Activated CD4-positive, alpha-beta T cell treated with anti-CD3 and anti-CD28 coated beads for 36 hours (primary cell): ENCODE results near the gene COL23A1. TPM values are rescaled to one million over a fixed set of nuclear protein-coding genes. Genes with fewer than 3 reads are reported as not detected.
A peak's percentile ranks its signal among the peaks of the same experiment; 100 is the strongest.
"Not testable (repeated sequence)": the region's sequence is repeated elsewhere in the genome, so short reads cannot be mapped to it uniquely, and the experiment has no call there.

ENCODE experiments used
- ATAC-seq: fragments of 200-7000 bp; cut with Tn5 transposase; one replicate; pipeline ENCODE4 v1.10.0; 2021; ENCODE audit warnings: mild to moderate bottlenecking, moderate library complexity
- CTCF ChIA-PET: fragments of 350-600 bp; sonication (Branson Sonifier 250); formaldehyde crosslinking; loops from one replicate; lab custom pipeline; 2021; ENCODE audit warnings: antibody characterized with exemption; lab: Charles Lee
- POLR2A ChIA-PET: fragments of 350-600 bp; sonication (Branson Sonifier 250); formaldehyde crosslinking; loops from one replicate; lab custom pipeline; 2021; ENCODE audit warnings: antibody characterized with exemption, inconsistent platforms; lab: Charles Lee
- DNase-seq: peaks from one replicate; pipeline ENCODE4 v3.0.0-alpha.2; 2020
- H3K27ac Mint-ChIP-seq: one replicate; pipeline ENCODE4 v1.8.0; 2021; ENCODE audit warnings: mixed read lengths
- H3K27me3 Mint-ChIP-seq: one replicate; pipeline ENCODE4 v1.8.0; 2021; ENCODE audit warnings: mixed read lengths
- H3K36me3 Mint-ChIP-seq: one replicate; pipeline ENCODE4 v1.8.0; 2021; ENCODE audit warnings: low read depth, mixed read lengths
- H3K4me1 Mint-ChIP-seq: one replicate; pipeline ENCODE4 v1.8.0; 2021; ENCODE audit warnings: mixed read lengths
- H3K4me3 Mint-ChIP-seq: one replicate; pipeline ENCODE4 v1.8.0; 2021; ENCODE audit warnings: mild to moderate bottlenecking, moderate library complexity, mixed read lengths
- H3K9me3 Mint-ChIP-seq: one replicate; pipeline ENCODE4 v1.8.0; 2021; ENCODE audit warnings: low read depth, mixed read lengths
- intact Hi-C, 2 experiments: fragments of 100-400 bp; cut with DNase I in 1 of 2; cut with micrococcal nuclease in 1 of 2; formaldehyde crosslinking; loops; one replicate each; pipeline versions ENCODE4 v1.14.2 to v1.15.1; 2022 to 2024; cut with DNase I, micrococcal nuclease
- total RNA-seq, 2 experiments: library from RNA; stranded (reverse); gene quantifications; one replicate each; pipeline ENCODE4 v1.2.3, GENCODE V29; 2021

The COL23A1 gene
- total RNA-seq, 2 experiments from 2014 or later, result not detected

- CTCF ChIA-PET, result no interaction called here
- Mint-ChIP-seq H3K27me3 (peaks cover 1% of the 10 kb centered on the region), H3K4me3 (no peak overlapping the region), H3K27ac (no peak overlapping the region), H3K36me3 (no peaks in the 10 kb centered on the region), H3K4me1 (no peaks in the 10 kb centered on the region), H3K9me3 (no peaks in the 10 kb centered on the region)
- POLR2A ChIA-PET, result no interaction called here
- ATAC-seq (no peak), DNase-seq (no peak)
- intact Hi-C loops, result no loop called here
Observed at GRCh38 chr5:178257650-178258049, 332.5 kb downstream of the COL23A1 start.

DNA sequence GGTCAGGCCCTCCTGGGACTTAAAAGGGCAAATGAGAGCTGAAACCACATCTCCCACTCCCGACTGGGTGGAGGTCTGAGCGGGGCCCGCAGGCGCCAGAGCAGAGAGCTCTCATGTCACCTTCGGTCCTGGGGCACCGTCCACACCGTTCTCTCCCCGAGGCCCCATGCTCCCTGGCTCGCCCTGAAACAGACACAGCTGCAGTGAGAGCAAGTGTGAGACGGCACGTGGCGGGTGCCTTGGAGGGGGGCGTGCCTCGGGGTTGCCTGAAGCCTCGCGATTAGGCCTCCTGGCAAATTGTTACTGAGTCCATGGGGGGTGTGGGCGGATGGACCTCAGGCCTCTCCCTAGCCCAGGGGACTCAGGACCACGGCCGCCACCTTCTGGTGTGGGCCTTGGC, 333.4 kb downstream of the COL23A1 start:
- no peaks in the 10 kb centered on the region for H3K4me1 Mint-ChIP-seq
- no peak for ATAC-seq
- intact Hi-C loops, result no loop called here
- peaks cover 1% of the 10 kb centered on the region for H3K27me3 Mint-ChIP-seq
- CTCF ChIA-PET, result interaction anchor here (0.5 kb wide), 1 partner anchor 1559 kb away, joined by 3 read pairs; no protein-coding TSS in a partner anchor
- no peaks in the 10 kb centered on the region for H3K9me3 Mint-ChIP-seq
- H3K27ac Mint-ChIP-seq, result no peak overlapping the region
- POLR2A ChIA-PET, result no interaction called here
- no peak overlapping the region for H3K4me3 Mint-ChIP-seq
- DNase-seq, result no peak
- H3K36me3 Mint-ChIP-seq, result no peaks in the 10 kb centered on the region

DNA sequence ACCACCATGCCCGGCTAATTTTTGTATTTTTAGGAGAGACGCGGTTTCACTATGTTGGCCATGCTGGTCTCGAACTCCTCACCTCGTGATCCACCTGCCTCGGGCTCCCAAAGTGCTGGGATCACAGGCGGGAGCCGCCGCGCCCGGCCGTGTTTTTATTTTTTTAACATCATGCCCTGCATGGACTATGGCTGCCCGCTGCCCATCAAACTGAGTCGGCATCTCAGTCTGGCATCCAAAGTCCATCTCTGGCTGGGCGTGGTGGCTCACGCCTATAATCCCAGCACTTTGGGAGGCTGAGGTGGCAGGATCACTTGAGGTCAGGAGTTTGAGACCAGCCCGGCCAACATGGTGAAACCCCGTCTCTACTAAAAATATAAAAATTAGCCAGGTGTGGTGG, 336.6 kb downstream of the COL23A1 start:
- H3K36me3 Mint-ChIP-seq, H3K9me3 Mint-ChIP-seq, intact Hi-C loops, H3K4me1 Mint-ChIP-seq, DNase-seq, POLR2A ChIA-PET, H3K27ac Mint-ChIP-seq, H3K4me3 Mint-ChIP-seq, CTCF ChIA-PET, ATAC-seq, H3K27me3 Mint-ChIP-seq: not testable (repeated sequence)

DNA sequence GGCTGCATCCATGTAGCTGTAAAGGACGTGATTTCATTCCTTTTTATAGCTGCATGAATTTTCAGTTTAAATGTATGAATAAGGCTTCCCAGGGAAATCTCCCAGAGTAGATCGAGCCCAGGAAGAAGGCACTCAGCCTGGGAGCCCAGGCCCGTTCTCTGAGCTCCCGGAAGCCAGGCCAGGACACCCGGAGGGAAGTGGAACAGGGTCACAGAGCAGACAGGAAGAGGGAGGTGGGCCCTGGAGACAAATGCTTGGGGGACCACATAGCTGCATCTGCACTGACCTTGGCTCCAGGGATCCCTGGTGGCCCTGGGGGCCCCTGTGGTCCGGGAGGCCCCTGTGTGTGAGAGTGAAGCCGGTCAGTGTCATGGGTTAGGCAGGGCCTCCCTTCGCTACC, 337.9 kb downstream of the COL23A1 start:
- no peak overlapping the region for H3K27ac Mint-ChIP-seq
- peaks cover 7% of the 10 kb centered on the region for H3K4me1 Mint-ChIP-seq
- no peaks in the 10 kb centered on the region for H3K9me3 Mint-ChIP-seq
- CTCF ChIA-PET, result interaction anchor here (0.5 kb wide), 1 partner anchor 9 kb away, joined by 5 read pairs; no protein-coding TSS in a partner anchor
- H3K4me3 Mint-ChIP-seq, result no peak overlapping the region
- H3K27me3 Mint-ChIP-seq, result no peaks in the 10 kb centered on the region
- no peaks in the 10 kb centered on the region for H3K36me3 Mint-ChIP-seq
- POLR2A ChIA-PET, result no interaction called here
- intact Hi-C loops, result no loop called here
- DNase-seq (no peak), ATAC-seq (no peak)

DNA sequence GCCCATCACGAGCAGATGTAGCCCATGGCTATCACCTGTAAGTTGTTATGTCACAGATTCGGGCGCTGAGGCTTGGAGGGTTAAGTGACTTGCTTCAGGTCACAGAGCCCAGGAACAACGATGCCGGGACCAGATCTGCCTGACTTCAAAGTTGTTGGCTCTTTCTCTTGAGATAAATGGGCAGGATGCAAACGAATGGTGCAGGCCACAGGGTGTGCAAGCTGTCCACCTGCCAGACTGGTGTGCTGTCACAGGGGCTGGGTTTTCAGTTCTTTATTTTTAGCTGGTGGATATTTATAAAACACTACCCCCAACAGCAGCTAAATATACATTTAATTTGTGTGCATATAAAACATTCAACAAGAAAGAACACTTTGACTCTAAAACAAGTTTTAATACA, 339.9 kb downstream of the COL23A1 start:
- Mint-ChIP-seq H3K4me3 (no peak overlapping the region), H3K27ac (no peak overlapping the region), H3K36me3 (no peaks in the 10 kb centered on the region), H3K4me1 (peaks cover 7% of the 10 kb centered on the region), H3K9me3 (no peaks in the 10 kb centered on the region), H3K27me3 (no peaks in the 10 kb centered on the region)
- ATAC-seq (no peak), DNase-seq (no peak)
- POLR2A ChIA-PET, result no interaction called here
- CTCF ChIA-PET, result interaction anchor here (1.2 kb wide), 1 partner anchor 287 kb away, joined by 4 read pairs; no protein-coding TSS in a partner anchor
- intact Hi-C loops, result no loop called here

DNA sequence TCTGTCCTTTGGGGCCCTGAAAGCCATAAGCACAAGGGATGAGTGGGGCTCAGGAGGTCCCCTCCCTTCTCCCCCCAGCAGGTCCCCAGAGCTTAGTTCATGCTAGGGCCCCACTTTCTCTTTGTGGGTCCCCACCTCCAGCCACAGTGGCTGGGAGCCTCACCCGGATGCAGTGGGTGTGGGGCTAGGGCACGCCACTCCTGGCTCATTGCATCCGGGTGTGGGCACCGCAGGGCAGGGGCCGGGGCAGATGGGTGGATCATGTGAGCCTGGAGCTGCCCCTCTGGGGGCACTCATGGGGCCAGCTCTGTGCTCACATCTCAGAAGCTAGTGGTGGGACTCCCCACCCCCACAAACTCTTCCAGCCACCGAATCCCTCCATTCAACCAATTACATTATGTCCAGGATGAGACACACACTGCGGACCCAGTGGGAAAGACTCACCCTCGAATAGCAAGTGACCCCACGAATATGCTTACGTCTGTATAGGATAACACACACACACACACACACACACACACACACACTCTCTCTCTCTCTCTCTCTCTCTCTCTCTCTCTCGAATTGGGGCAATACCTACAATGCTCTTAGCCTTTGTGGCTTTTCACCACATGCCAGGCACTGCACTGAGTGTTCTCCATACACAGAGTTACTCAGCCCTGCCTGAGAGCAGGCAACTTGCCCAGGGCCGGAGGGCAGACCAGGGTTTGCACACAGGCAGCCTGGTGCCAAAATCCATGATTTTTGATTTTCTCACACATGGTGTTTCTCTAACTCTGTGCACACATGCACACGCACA, 340.8 kb downstream of the COL23A1 start:
- CTCF ChIA-PET, result no interaction called here
- POLR2A ChIA-PET, result no interaction called here
- DNase-seq, result peak; percentile 44

GRCh38 chr5:178248750-178249149, 341.4 kb downstream of the COL23A1 start:
- no peaks in the 10 kb centered on the region for H3K9me3 Mint-ChIP-seq
- no peak for DNase-seq
- no peak overlapping the region for H3K27ac Mint-ChIP-seq
- ChIA-PET CTCF (no interaction called here), POLR2A (no interaction called here)
- intact Hi-C loops, result no loop called here
- H3K4me1 Mint-ChIP-seq, result peaks cover 7% of the 10 kb centered on the region
- H3K27me3 Mint-ChIP-seq, result no peaks in the 10 kb centered on the region
- no peaks in the 10 kb centered on the region for H3K36me3 Mint-ChIP-seq
- no peak overlapping the region for H3K4me3 Mint-ChIP-seq
- no peak for ATAC-seq

More for the DNA sequence above, 340.8 kb downstream of the COL23A1 start:
- intact Hi-C loops, result no loop called here
- no peak overlapping the region for H3K4me3 Mint-ChIP-seq
- peak overlapping the region; percentile 29 for H3K27ac Mint-ChIP-seq
- no peaks in the 10 kb centered on the region for H3K27me3 Mint-ChIP-seq
- peaks cover 7% of the 10 kb centered on the region for H3K4me1 Mint-ChIP-seq
- no peaks in the 10 kb centered on the region for H3K36me3 Mint-ChIP-seq
- H3K9me3 Mint-ChIP-seq, result no peaks in the 10 kb centered on the region
- peak; percentile 76 for ATAC-seq

- Mint-ChIP-seq H3K4me1 (peaks cover 7% of the 10 kb centered on the region), H3K27ac (no peak overlapping the region), H3K4me3 (no peak overlapping the region), H3K36me3 (no peaks in the 10 kb centered on the region), H3K9me3 (no peaks in the 10 kb centered on the region), H3K27me3 (no peaks in the 10 kb centered on the region)
- intact Hi-C loops, result no loop called here
- peak; percentile 65 for ATAC-seq
- CTCF ChIA-PET, result no interaction called here
- POLR2A ChIA-PET, result no interaction called here
- DNase-seq, result peak; percentile 30
Observed at GRCh38 chr5:178247481-178248456, 342.4 kb downstream of the COL23A1 start.

GRCh38 chr5:178246624-178247279, 343.4 kb downstream of the COL23A1 start:
- no peaks in the 10 kb centered on the region for H3K27me3 Mint-ChIP-seq
- CTCF ChIA-PET, result interaction anchor here (0.7 kb wide), 1 partner anchor 12 kb away, joined by 3 read pairs; no protein-coding TSS in a partner anchor
- no peaks in the 10 kb centered on the region for H3K9me3 Mint-ChIP-seq
- ATAC-seq, result no peak
- H3K36me3 Mint-ChIP-seq, result no peaks in the 10 kb centered on the region
- peaks cover 7% of the 10 kb centered on the region for H3K4me1 Mint-ChIP-seq
- intact Hi-C loops, result no loop called here
- H3K27ac Mint-ChIP-seq, result no peak overlapping the region
- no peak for DNase-seq
- POLR2A ChIA-PET, result no interaction called here
- H3K4me3 Mint-ChIP-seq, result no peak overlapping the region

DNA sequence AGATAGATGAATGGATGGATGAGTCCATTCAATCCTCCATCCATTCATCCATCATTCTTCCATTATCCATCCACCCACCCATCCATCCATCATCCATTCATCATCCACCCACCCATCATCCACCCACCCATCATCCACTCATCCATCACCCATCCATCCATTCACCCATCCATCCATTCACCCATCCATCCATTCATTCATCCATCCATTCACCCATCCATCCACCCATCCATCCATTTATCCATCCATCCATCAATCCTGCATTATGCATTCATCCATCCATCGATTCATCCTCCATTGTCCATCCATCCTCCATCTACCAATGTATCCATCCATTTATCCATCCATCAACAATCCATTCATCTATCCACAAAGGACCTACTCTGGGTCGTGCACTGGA, 344.8 kb downstream of the COL23A1 start:
- Mint-ChIP-seq H3K27ac (no peak overlapping the region), H3K4me1 (peaks cover 15% of the 10 kb centered on the region), H3K27me3 (no peaks in the 10 kb centered on the region), H3K36me3 (no peaks in the 10 kb centered on the region), H3K9me3 (no peaks in the 10 kb centered on the region), H3K4me3 (no peak overlapping the region)
- ChIA-PET CTCF (no interaction called here), POLR2A (no interaction called here)
- ATAC-seq, result no peak
- no peak for DNase-seq
- intact Hi-C loops, result no loop called here

- Mint-ChIP-seq H3K4me3 (no peak overlapping the region), H3K9me3 (no peaks in the 10 kb centered on the region), H3K36me3 (no peaks in the 10 kb centered on the region), H3K27me3 (no peaks in the 10 kb centered on the region), H3K4me1 (peaks cover 18% of the 10 kb centered on the region), H3K27ac (no peak overlapping the region)
- ATAC-seq, result no peak
- CTCF ChIA-PET, result no interaction called here
- POLR2A ChIA-PET, result no interaction called here
- DNase-seq, result no peak
- intact Hi-C loops, result loop anchor here in 1 of 2 experiments (5.0 kb wide), 1 partner anchor 83 kb away; no protein-coding TSS in a partner anchor
Observed at GRCh38 chr5:178244576-178244975, 345.6 kb downstream of the COL23A1 start.
